Hepatocyte (in vitro differentiated cells): ENCODE results near the gene RNLS. TPM values are rescaled to one million over a fixed set of nuclear protein-coding genes. Genes with fewer than 3 reads are reported as not detected.

ENCODE experiments used
- DNase-seq: peaks from one replicate; pipeline ENCODE4 v3.0.0-alpha.2; 2016; ENCODE audit warnings: low spot score
- H2AFZ ChIP-seq: fragments of 200-600 bp; sonication (generic); 2 replicates; pipeline ENCODE4 v1.6.0; 2016; ENCODE audit warnings: antibody characterized with exemption, mild to moderate bottlenecking
- H3K27ac ChIP-seq: fragments of 200-600 bp; sonication (generic); 2 replicates; pipeline ENCODE4 v1.5.1; 2016; ENCODE audit warnings: mild to moderate bottlenecking
- H3K27me3 ChIP-seq: fragments of 200-600 bp; sonication (generic); 2 replicates; pipeline ENCODE4 v1.6.1; 2016
- H3K36me3 ChIP-seq: fragments of 200-600 bp; sonication (generic); replicated peaks from 2 replicates; pipeline ENCODE4 v1.5.1; 2016; ENCODE audit warnings: low read depth; ENCODE audit not compliant: insufficient read depth
- H3K4me1 ChIP-seq: fragments of 200-600 bp; sonication (generic); 2 replicates; pipeline ENCODE4 v1.5.1; 2016; ENCODE audit warnings: mild to moderate bottlenecking, moderate library complexity; ENCODE audit not compliant: insufficient read depth
- H3K4me2 ChIP-seq: fragments of 200-600 bp; sonication (generic); 2 replicates; pipeline ENCODE4 v1.6.0; 2016
- H3K4me3 ChIP-seq: fragments of 200-600 bp; sonication (generic); 2 replicates; pipeline ENCODE4 v1.5.1; 2016; ENCODE audit warnings: mild to moderate bottlenecking
- H3K79me2 ChIP-seq: fragments of 200-600 bp; sonication (generic); 2 replicates; pipeline ENCODE4 v1.6.0; 2017; ENCODE audit warnings: mild to moderate bottlenecking
- H3K9me2 ChIP-seq: fragments of 200-600 bp; sonication (generic); replicated peaks from 2 replicates; pipeline ENCODE4 v1.6.0; 2017; ENCODE audit warnings: mild to moderate bottlenecking; ENCODE audit not compliant: insufficient read depth
- H3K9me3 ChIP-seq: fragments of 200-600 bp; sonication (generic); 2 replicates; pipeline ENCODE4 v1.5.1; 2016; ENCODE audit warnings: low read depth, mild to moderate bottlenecking
- H4K20me1 ChIP-seq: fragments of 200-600 bp; sonication (generic); 2 replicates; pipeline ENCODE4 v1.6.0; 2016; ENCODE audit warnings: mild to moderate bottlenecking; ENCODE audit not compliant: insufficient read depth, poor library complexity, severe bottlenecking
- CTCF ChIP-seq: fragments of 200-600 bp; sonication (generic); IDR thresholded peaks from 2 replicates; pipeline ENCODE4 v1.5.1; 2016; ENCODE audit warnings: antibody characterized with exemption, mild to moderate bottlenecking; ENCODE audit not compliant: poor library complexity
- EZH2 ChIP-seq: fragments of 200-600 bp; sonication (generic); IDR thresholded peaks from 2 replicates; pipeline ENCODE4 v1.6.1; 2016; ENCODE audit warnings: antibody characterized with exemption, mild to moderate bottlenecking, borderline replicate concordance
- EZH2phosphoT487 ChIP-seq: fragments of 200-600 bp; sonication (generic); IDR thresholded peaks from one replicate; pipeline ENCODE4 v1.6.1; 2018; ENCODE audit warnings: antibody characterized with exemption, mild to moderate bottlenecking, low read depth, moderate library complexity; ENCODE audit not compliant: unreplicated experiment, severe bottlenecking
- WGBS: methylation state at CpG from one replicate; pipeline ENCODE4 v1.1.6; 2016; ENCODE audit warnings: low lambda C conversion rate; ENCODE audit errors: missing lambda C conversion rate; 5-methylcytosine and 5-hydroxymethylcytosine counted together
- polyA plus RNA-seq: library from polyadenylated mRNA; unstranded; fragments of >200 nt; fragmentation: Nextera tagmentation; extraction: Ambion mirVana; gene quantifications from 2 replicates; pipeline ENCODE4 v1.2.1, GENCODE V29; 2016
- total RNA-seq: library from RNA; depleted of rRNA; stranded (reverse); fragments of >200 nt; gene quantifications from 2 replicates; pipeline ENCODE4 v1.2.3, GENCODE V29; 2014

The RNLS gene
- total and polyA plus RNA-seq, 2 experiments from 2014 or later, result 12.8 to 14.9 TPM

GRCh38 chr10:88315755-88316154, 267.4 kb downstream of the RNLS start:
- H3K4me2 ChIP-seq, result no peak overlapping the region
- H3K36me3 ChIP-seq, result no peaks in the 10 kb centered on the region
- 83% methylated on average over 3 of the region's 3 CpGs for WGBS
- H3K9me2 ChIP-seq, result no peaks in the 10 kb centered on the region
- H3K27me3 ChIP-seq, result no peaks in the 10 kb centered on the region
- peaks cover 19% of the 10 kb centered on the region for H3K9me3 ChIP-seq
- H3K27ac ChIP-seq, result no peak overlapping the region
- H4K20me1 ChIP-seq, result no peaks in the 10 kb centered on the region
- no peaks in the 10 kb centered on the region for H3K4me1 ChIP-seq
- TF ChIP-seq CTCF, result no peak
- no peak for TF ChIP-seq EZH2
- no peak for TF ChIP-seq EZH2phosphoT487
- H3K4me3 ChIP-seq, result no peak overlapping the region
- H3K79me2 ChIP-seq, result no peaks in the 10 kb centered on the region
- no peak overlapping the region for H2AFZ ChIP-seq
- DNase-seq, result no peak

- no peaks in the 10 kb centered on the region for H4K20me1 ChIP-seq
- no peak overlapping the region for H3K4me3 ChIP-seq
- WGBS, result 91% methylated on average over 2 of the region's 2 CpGs
- no peaks in the 10 kb centered on the region for H3K4me1 ChIP-seq
- H3K27me3 ChIP-seq, result no peaks in the 10 kb centered on the region
- no peak overlapping the region for H3K27ac ChIP-seq
- no peak overlapping the region for H2AFZ ChIP-seq
- TF ChIP-seq CTCF (no peak), EZH2 (no peak), EZH2phosphoT487 (no peak)
- no peak for DNase-seq
- no peaks in the 10 kb centered on the region for H3K9me2 ChIP-seq
- no peaks in the 10 kb centered on the region for H3K36me3 ChIP-seq
- no peaks in the 10 kb centered on the region for H3K79me2 ChIP-seq
- no peak overlapping the region for H3K4me2 ChIP-seq
- H3K9me3 ChIP-seq, result peaks cover 6% of the 10 kb centered on the region
Measured at GRCh38 chr10:88314362-88314761, 268.8 kb downstream of the RNLS start.

GRCh38 chr10:88313878-88314277, 269.2 kb downstream of the RNLS start:
- no peak overlapping the region for H2AFZ ChIP-seq
- H3K4me3 ChIP-seq, result no peak overlapping the region
- 89% methylated on average over 1 of the region's 1 CpG for WGBS
- no peak for TF ChIP-seq EZH2phosphoT487
- TF ChIP-seq CTCF, result no peak
- no peak for TF ChIP-seq EZH2
- H4K20me1 ChIP-seq, result no peaks in the 10 kb centered on the region
- peaks cover under 1% of the 10 kb centered on the region for H3K9me3 ChIP-seq
- no peak for DNase-seq
- no peaks in the 10 kb centered on the region for H3K27me3 ChIP-seq
- no peaks in the 10 kb centered on the region for H3K9me2 ChIP-seq
- H3K27ac ChIP-seq, result no peak overlapping the region
- H3K36me3 ChIP-seq, result no peaks in the 10 kb centered on the region
- H3K4me1 ChIP-seq, result no peaks in the 10 kb centered on the region
- H3K79me2 ChIP-seq, result no peaks in the 10 kb centered on the region
- H3K4me2 ChIP-seq, result no peak overlapping the region

GRCh38 chr10:88312855-88313254, 270.3 kb downstream of the RNLS start:
- H3K79me2 ChIP-seq, result no peaks in the 10 kb centered on the region
- TF ChIP-seq EZH2phosphoT487, result no peak
- TF ChIP-seq EZH2, result no peak
- no peak for TF ChIP-seq CTCF
- no peaks in the 10 kb centered on the region for H3K9me2 ChIP-seq
- 72% methylated on average over 2 of the region's 2 CpGs for WGBS
- no peaks in the 10 kb centered on the region for H4K20me1 ChIP-seq
- H3K27me3 ChIP-seq, result no peaks in the 10 kb centered on the region
- H3K4me3 ChIP-seq, result no peak overlapping the region
- no peak overlapping the region for H3K27ac ChIP-seq
- no peak for DNase-seq
- no peaks in the 10 kb centered on the region for H3K4me1 ChIP-seq
- no peak overlapping the region for H3K4me2 ChIP-seq
- no peaks in the 10 kb centered on the region for H3K36me3 ChIP-seq
- H2AFZ ChIP-seq, result no peak overlapping the region
- H3K9me3 ChIP-seq, result no peaks in the 10 kb centered on the region
